A549 (cell line): ENCODE results near the gene KLHL22. TPM values are rescaled to one million over a fixed set of nuclear protein-coding genes. Genes with fewer than 3 reads are reported as not detected.

Source experiments
- ATAC-seq, 2 experiments: fragments of 200-7000 bp in 1 of 2; fragments of >200 bp in 1 of 2; cut with Nextera tagmentation in 1 of 2; cut with Tn5 transposase in 1 of 2; 3 replicates each; pipeline versions ENCODE4 v1.8.0 to v1.9.1; 2018 to 2020; ENCODE audit warnings: mild to moderate bottlenecking in 1 of 2, moderate library complexity in 1 of 2
- CTCF ChIA-PET: fragments of 300-600 bp; sonication (Branson Sonifier 250); formaldehyde crosslinking; extraction: SDS; loops from one replicate; lab custom pipeline; 2021; ENCODE audit warnings: antibody characterized with exemption, inconsistent platforms; lab: Yijun Ruan, JAX
- POLR2A ChIA-PET: fragments of 350-600 bp; formaldehyde crosslinking; extraction: SDS; loops from one replicate; lab custom pipeline; 2021; ENCODE audit warnings: antibody characterized with exemption, inconsistent platforms; lab: Yijun Ruan, JAX
- DNase-seq, 2 experiments: peaks; one replicate each; pipeline versions ENCODE4 v3.0.0 to v3.0.0-alpha.2; 2011 to 2016; ENCODE audit warnings: low read depth in 1 of 2, low spot score in 1 of 2
- FAIRE-seq: peaks from 2 replicates; lab custom pipeline; 2011; peaks lifted over from hg19 to GRCh38; lab: Jason Lieb, UNC
- H3K27ac ChIP-seq, 2 experiments: fragments of >200 bp; sonication (Bioruptor Twin); formaldehyde crosslinking; 3 replicates each; pipeline ENCODE4 v1.5.1; 2016 to 2017
- H3K4me1 ChIP-seq: fragments of >200 bp; sonication (Bioruptor Twin); formaldehyde crosslinking; 3 replicates; pipeline ENCODE4 v1.6.1; 2016
- H3K4me2 ChIP-seq: fragments of >200 bp; sonication (Bioruptor Twin); formaldehyde crosslinking; 3 replicates; pipeline ENCODE4 v1.6.1; 2016
- H3K4me3 ChIP-seq: fragments of >200 bp; sonication (Bioruptor Twin); formaldehyde crosslinking; 3 replicates; pipeline ENCODE4 v1.5.1; 2016
- H3K9me3 ChIP-seq: fragments of >200 bp; sonication (Bioruptor Twin); formaldehyde crosslinking; 3 replicates; pipeline ENCODE4 v1.6.1; 2016
- BHLHE40 ChIP-seq: IDR thresholded peaks from 2 replicates; pipeline ENCODE4 v1.6.1; 2012; ENCODE audit warnings: low read depth, low read length, inconsistent platforms
- CBX2 ChIP-seq: fragments of 200-600 bp; sonication (generic); IDR thresholded peaks from 2 replicates; pipeline ENCODE4 v1.6.1; 2016; ENCODE audit warnings: low read depth, mild to moderate bottlenecking, borderline replicate concordance
- CHD2 ChIP-seq: fragments of 150-350 bp; IDR thresholded peaks from 2 replicates; pipeline ENCODE4 v1.6.1; 2014; ENCODE audit warnings: low read length; ENCODE audit not compliant: partially characterized antibody
- CHD4 ChIP-seq: fragments of 200-600 bp; sonication (generic); IDR thresholded peaks from 2 replicates; pipeline ENCODE4 v1.6.1; 2016; ENCODE audit warnings: antibody characterized with exemption, mild to moderate bottlenecking, borderline replicate concordance
- EHF ChIP-seq: fragments of 250-450 bp; sonication (Bioruptor Pico); IDR thresholded peaks from 2 replicates; pipeline ENCODE4 v1.5.0; 2020; ENCODE audit warnings: mild to moderate bottlenecking
- EP300 ChIP-seq, 2 experiments: fragments of >200 bp; sonication (Bioruptor Twin); formaldehyde crosslinking; IDR thresholded peaks; 2 replicates in 1 of 2; 3 replicates in 1 of 2; pipeline ENCODE4 v1.6.1; 2016 to 2017
- FOSB ChIP-seq: fragments of 250-450 bp; sonication (Bioruptor Pico); IDR thresholded peaks from 2 replicates; pipeline ENCODE4 v1.5.0; 2020; ENCODE audit warnings: mild to moderate bottlenecking, moderate library complexity
- FOSL2 ChIP-seq, 2 experiments: fragments of 450-650 bp in 1 of 2; fragments of >200 bp in 1 of 2; sonication (Bioruptor Twin) in 1 of 2; formaldehyde crosslinking; IDR thresholded peaks; 2 replicates each; pipeline versions ENCODE4 v1.5.0 to v1.6.1; 2016 to 2020; ENCODE audit warnings: mild to moderate bottlenecking in 1 of 2, moderate library complexity in 1 of 2
- FOXS1 ChIP-seq: fragments of 250-450 bp; sonication (Bioruptor Pico); IDR thresholded peaks from 2 replicates; pipeline ENCODE4 v1.5.0; 2020; ENCODE audit warnings: mild to moderate bottlenecking, moderate library complexity
- HEYL ChIP-seq: fragments of 250-450 bp; sonication (Bioruptor Pico); IDR thresholded peaks from 2 replicates; pipeline ENCODE4 v1.8.0; 2021; ENCODE audit warnings: mild to moderate bottlenecking, moderate library complexity
- HOXA7 ChIP-seq: fragments of 250-450 bp; sonication (Bioruptor Pico); IDR thresholded peaks from 2 replicates; pipeline ENCODE4 v1.5.0; 2020; ENCODE audit warnings: mild to moderate bottlenecking, moderate library complexity
- HOXB13 ChIP-seq: fragments of 250-450 bp; sonication (Bioruptor Pico); IDR thresholded peaks from 2 replicates; pipeline ENCODE4 v1.5.0; 2020; ENCODE audit warnings: low read depth, mild to moderate bottlenecking, moderate library complexity
- JUNB ChIP-seq: fragments of >200 bp; sonication (Bioruptor Twin); formaldehyde crosslinking; IDR thresholded peaks from 2 replicates; pipeline ENCODE4 v1.6.1; 2016
- KDM5A ChIP-seq: fragments of 200-600 bp; sonication (generic); IDR thresholded peaks from 2 replicates; pipeline ENCODE4 v1.6.1; 2016; ENCODE audit warnings: antibody characterized with exemption, mild to moderate bottlenecking
- MAZ ChIP-seq: fragments of 150-350 bp; IDR thresholded peaks from 2 replicates; pipeline ENCODE4 v1.6.1; 2014; ENCODE audit warnings: antibody characterized with exemption, low read depth, low read length, borderline replicate concordance
- MYC ChIP-seq: IDR thresholded peaks from 2 replicates; pipeline ENCODE4 v1.6.1; 2012; ENCODE audit warnings: mild to moderate bottlenecking, inconsistent platforms, low read length, improper control_type of control experiment, borderline replicate concordance
- NFE2L2 ChIP-seq: fragments of 150-350 bp; conservative IDR thresholded peaks from 2 replicates; pipeline ENCODE4 v1.6.1; 2014; ENCODE audit warnings: low read length
- NPAS2 ChIP-seq: fragments of 250-450 bp; sonication (Bioruptor Pico); IDR thresholded peaks from 2 replicates; pipeline ENCODE4 v1.8.0; 2022; ENCODE audit warnings: mild to moderate bottlenecking, moderate library complexity, borderline replicate concordance
- POLR2A ChIP-seq: IDR thresholded peaks from 2 replicates; pipeline ENCODE4 v1.6.1; 2012; ENCODE audit warnings: mild to moderate bottlenecking, low read length
- RARB ChIP-seq: fragments of 250-450 bp; sonication (Bioruptor Pico); IDR thresholded peaks from 2 replicates; pipeline ENCODE4 v1.8.0; 2021; ENCODE audit warnings: mild to moderate bottlenecking, moderate library complexity
- RFX5 ChIP-seq: fragments of 450-650 bp; IDR thresholded peaks from 2 replicates; pipeline ENCODE4 v1.7.1; 2014; ENCODE audit warnings: antibody characterized with exemption, mild to moderate bottlenecking, moderate library complexity
- RNF2 ChIP-seq: fragments of 200-600 bp; sonication (generic); IDR thresholded peaks from 2 replicates; pipeline ENCODE4 v1.6.1; 2016; ENCODE audit warnings: low read depth, mild to moderate bottlenecking, antibody characterized with exemption, moderate library complexity, borderline replicate concordance
- ZFP36 ChIP-seq: fragments of 450-650 bp; IDR thresholded peaks from 2 replicates; pipeline ENCODE4 v1.6.1; 2014; ENCODE audit warnings: borderline replicate concordance; ENCODE audit not compliant: partially characterized antibody
- ZSCAN20 ChIP-seq: fragments of 250-450 bp; sonication (Bioruptor Pico); IDR thresholded peaks from 2 replicates; pipeline ENCODE4 v1.8.0; 2022; ENCODE audit warnings: mild to moderate bottlenecking, moderate library complexity
- WGBS: methylation state at CpG from one replicate; pipeline ENCODE4 v1.1.6; 2017; ENCODE audit errors: missing lambda C conversion rate; 5-methylcytosine and 5-hydroxymethylcytosine counted together
- polyA plus RNA-seq, 4 experiments: library from polyadenylated mRNA; depleted of rRNA in 3 of 4; stranded (reverse); fragments of >200 nt; fragmentation: RNase III in 1 of 4; extraction: RNeasy Plus Mini Kit Qiagen cat#74134 plus additional on column Dnase treatment in 1 of 4; gene quantifications; 2 replicates in 3 of 4; 3 replicates in 1 of 4; pipeline ENCODE4 v1.2.3, GENCODE V29; 2011 to 2017
- TF ChIP-seq, protein P1 (sequence below): IDR thresholded peaks from 2 replicates; pipeline ENCODE4 v1.6.1; 2012
- TF ChIP-seq, protein P2 (sequence below): fragments of 250-450 bp; sonication (Bioruptor Pico); IDR thresholded peaks from 2 replicates; pipeline ENCODE4 v1.5.0; 2020; ENCODE audit warnings: low read depth, mild to moderate bottlenecking, moderate library complexity

Gene KLHL22
- polyA plus RNA-seq, 2 of the 4 experiments (the other 2 are of a cell fraction): 11.7 TPM

DNA sequence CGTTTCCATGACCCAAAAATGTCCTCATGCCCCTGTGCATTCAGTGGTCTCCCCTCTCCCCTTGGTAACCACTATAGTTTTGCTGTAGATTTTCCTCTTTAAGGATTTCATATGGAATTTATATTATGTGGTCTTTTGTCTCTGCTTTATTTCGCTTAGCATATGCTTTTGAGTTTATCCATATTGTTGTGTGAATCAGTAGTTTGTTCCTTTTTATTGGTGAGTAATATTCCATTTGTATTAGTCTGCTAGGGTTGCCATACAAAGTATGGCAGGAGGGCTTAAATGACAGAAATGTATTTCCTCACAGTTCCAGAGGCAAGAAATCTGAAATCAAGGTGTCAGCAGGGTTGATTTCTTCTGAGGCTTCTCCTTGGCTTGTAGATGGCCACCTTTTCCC, 98.1 kb downstream of the KLHL22 start:
- CTCF ChIA-PET: no interaction called here
- Histone ChIP-seq H3K4me2 (no peak overlapping the region), H3K4me1 (peaks cover 8% of the 10 kb centered on the region; the same call in 2 of the 3 replicates), H3K9me3 (no peaks in the 10 kb centered on the region)
- 59% methylated on average over 2 of the region's 2 CpGs for WGBS
- DNase-seq (no peak), FAIRE-seq (no peak)
- TF ChIP-seq MAZ: no peak
- TF ChIP-seq, all 56 proteins: peak for 0
- Histone ChIP-seq H3K27ac (no peak overlapping the region), H3K4me3 (no peak overlapping the region)
- POLR2A ChIA-PET: no interaction called here
- ATAC-seq: no peak

DNA sequence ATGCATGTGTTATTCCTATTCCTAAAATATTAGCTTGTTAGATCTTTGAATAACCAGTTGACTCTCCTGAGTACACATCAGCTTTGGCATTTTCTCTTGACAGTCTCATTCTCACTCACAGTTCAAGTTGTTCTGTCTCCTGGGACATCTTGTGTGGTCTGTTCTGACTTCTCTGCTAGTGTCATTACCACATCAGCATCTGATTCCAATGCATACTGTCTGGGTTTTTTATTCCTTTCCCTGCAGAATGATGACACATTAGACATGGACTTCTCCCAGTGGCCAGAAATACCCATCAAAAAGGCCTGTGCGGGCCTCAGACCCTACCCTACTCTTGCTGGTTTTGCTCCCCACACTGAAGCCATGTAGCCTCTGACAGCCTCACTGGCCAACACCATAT, 99.0 kb downstream of the KLHL22 start:
- 94% methylated on average over 1 of the region's 1 CpG for WGBS
- no peak overlapping the region for H3K4me2 ChIP-seq
- H3K4me1 ChIP-seq: peaks cover 8% of the 10 kb centered on the region; the same call in 2 of the 3 replicates
- FAIRE-seq (no peak), ATAC-seq (no peak), DNase-seq (no peak)
- TF ChIP-seq HEYL (CRISPR knock-in tag) (no peak), JUNB (no peak), FOSL2 (IDR thresholded peaks at IDR 0.05) (no peak), FOSL2 (CRISPR knock-in tag; IDR thresholded peaks at IDR 0.05) (no peak), CBX2 (no peak), EP300 (IDR thresholded peaks at IDR 0.05) (no peak), CHD4 (no peak), NPAS2 (CRISPR knock-in tag) (no peak), MYC (no peak), FOXS1 (CRISPR knock-in tag) (no peak), EHF (CRISPR knock-in tag) (no peak), POLR2A (no peak), ZFP36 (no peak), RARB (no peak), KDM5A (no peak), HOXB13 (no peak), RNF2 (no peak), CHD2 (no peak)
- no peak overlapping the region for H3K27ac ChIP-seq
- ChIA-PET CTCF (no interaction called here), POLR2A (no interaction called here)
- H3K4me3 ChIP-seq: no peak overlapping the region
- H3K9me3 ChIP-seq: no peaks in the 10 kb centered on the region

DNA sequence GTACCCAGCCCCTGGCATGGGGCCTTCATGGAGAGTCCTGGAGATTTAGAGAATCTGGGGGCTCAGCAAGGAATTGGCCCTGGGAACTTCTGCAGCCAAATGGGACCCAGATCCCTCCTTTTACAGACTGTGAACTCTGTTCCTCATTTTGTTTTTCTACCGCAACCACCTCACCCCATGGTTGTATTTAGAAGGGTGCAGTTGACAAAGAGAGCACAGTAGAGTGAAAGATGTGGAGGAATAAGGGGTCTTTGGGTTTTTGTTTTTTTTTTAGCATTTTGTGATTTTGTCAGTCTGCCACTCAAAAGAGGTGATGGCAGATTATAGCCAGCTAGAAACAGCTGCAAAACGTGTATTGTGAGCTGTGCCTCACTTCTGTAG, 99.7 kb downstream of the KLHL22 start:
- no peak for FAIRE-seq

More for the DNA sequence above, 99.7 kb downstream of the KLHL22 start:
- Histone ChIP-seq H3K4me3 (no peak overlapping the region), H3K9me3 (no peaks in the 10 kb centered on the region), H3K27ac (no peak overlapping the region), H3K4me1 (peaks cover 8% of the 10 kb centered on the region; the same call in 2 of the 3 replicates), H3K4me2 (no peak overlapping the region)
- TF ChIP-seq RFX5: no peak
- TF ChIP-seq ZSCAN20 (CRISPR knock-in tag): no peak
- TF ChIP-seq HOXA7: no peak
- TF ChIP-seq EP300 (IDR thresholded peaks at IDR 0.05): no peak
- TF ChIP-seq, protein P1, sequence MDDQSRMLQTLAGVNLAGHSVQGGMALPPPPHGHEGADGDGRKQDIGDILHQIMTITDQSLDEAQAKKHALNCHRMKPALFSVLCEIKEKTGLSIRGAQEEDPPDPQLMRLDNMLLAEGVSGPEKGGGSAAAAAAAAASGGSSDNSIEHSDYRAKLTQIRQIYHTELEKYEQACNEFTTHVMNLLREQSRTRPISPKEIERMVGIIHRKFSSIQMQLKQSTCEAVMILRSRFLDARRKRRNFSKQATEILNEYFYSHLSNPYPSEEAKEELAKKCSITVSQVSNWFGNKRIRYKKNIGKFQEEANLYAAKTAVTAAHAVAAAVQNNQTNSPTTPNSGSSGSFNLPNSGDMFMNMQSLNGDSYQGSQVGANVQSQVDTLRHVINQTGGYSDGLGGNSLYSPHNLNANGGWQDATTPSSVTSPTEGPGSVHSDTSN: no peak
- no peak for TF ChIP-seq FOSB (CRISPR knock-in tag)
- no peak for TF ChIP-seq HEYL (CRISPR knock-in tag)
- TF ChIP-seq MYC: no peak
- TF ChIP-seq ZFP36: no peak
- TF ChIP-seq FOSL2 (IDR thresholded peaks at IDR 0.05): no peak
- no peak for TF ChIP-seq FOSL2 (CRISPR knock-in tag; IDR thresholded peaks at IDR 0.05)
- TF ChIP-seq, protein P2, sequence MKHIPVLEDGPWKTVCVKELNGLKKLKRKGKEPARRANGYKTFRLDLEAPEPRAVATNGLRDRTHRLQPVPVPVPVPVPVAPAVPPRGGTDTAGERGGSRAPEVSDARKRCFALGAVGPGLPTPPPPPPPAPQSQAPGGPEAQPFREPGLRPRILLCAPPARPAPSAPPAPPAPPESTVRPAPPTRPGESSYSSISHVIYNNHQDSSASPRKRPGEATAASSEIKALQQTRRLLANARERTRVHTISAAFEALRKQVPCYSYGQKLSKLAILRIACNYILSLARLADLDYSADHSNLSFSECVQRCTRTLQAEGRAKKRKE: no peak
- no peak for TF ChIP-seq BHLHE40
- TF ChIP-seq NFE2L2: no peak
- DNase-seq: no peak
- ATAC-seq: no peak
- CTCF ChIA-PET: interaction anchor here (1.3 to 3.1 kb wide), 2 partner anchors 8 to 22 kb away, joined by 6 to 13 read pairs; no protein-coding TSS in a partner anchor
- POLR2A ChIA-PET: no interaction called here
- 67% methylated on average over 2 of the region's 2 CpGs for WGBS
